ENCODE results near the gene PARD6B. TPM values are rescaled to one million over a fixed set of nuclear protein-coding genes. Genes with fewer than 3 reads are reported as not detected.
"Not testable (repeated sequence)": the region's sequence is repeated elsewhere in the genome, so short reads cannot be mapped to it uniquely, and the experiment has no call there.

The PARD6B gene
- total RNA-seq, 4 donors from 2014 or later: 1.1 to 20.5 (median 5.9) TPM

GRCh38 chr20:50762045-50762422 is 30.7 kb downstream of the PARD6B start:
- DNase-seq (ENCODE audit: low spot score) (no peak), ATAC-seq (ENCODE audit: low FRiP score) (no peak)
- no peak for TF ChIP-seq CTCF (IDR thresholded peaks at IDR 0.05)

DNA sequence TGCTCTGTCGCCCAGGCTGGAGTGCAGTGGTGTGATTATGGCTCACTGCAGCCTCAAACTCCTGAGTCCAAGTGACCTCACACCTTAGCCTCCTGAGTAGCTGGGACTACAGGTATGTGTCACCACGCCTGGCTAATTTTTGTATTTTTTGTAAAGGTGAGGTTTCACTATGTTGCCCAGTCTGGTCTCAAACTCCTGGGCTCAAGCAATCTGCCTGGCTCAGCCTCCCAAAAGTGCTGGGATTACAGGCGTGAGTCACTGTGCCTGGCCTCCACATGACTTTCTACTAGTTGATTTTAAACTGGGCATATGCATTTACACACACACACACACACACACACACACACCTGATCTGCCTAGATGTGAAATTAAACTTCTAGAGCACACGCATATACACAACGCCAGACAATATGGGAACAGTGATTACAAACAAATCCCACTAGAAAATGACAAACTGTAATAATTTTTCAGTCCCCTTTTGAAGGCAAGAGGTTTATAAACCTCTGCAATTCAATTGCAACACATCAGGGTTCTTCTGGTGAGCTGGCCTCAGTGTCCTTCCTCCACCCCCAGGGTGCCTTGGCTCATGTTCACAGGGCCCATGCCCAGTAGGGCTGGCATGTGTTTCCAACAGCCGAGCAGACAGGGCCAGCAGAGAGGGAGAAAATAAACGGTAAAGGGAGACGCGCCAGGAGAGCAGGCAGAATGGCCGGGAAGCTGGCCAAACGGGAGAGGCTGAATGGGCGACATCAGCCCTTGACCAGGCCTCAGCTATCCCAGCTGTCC is 31.2 kb downstream of the PARD6B start:
- peak; percentile 45 for ATAC-seq (ENCODE audit: low FRiP score)
- no peak for TF ChIP-seq CTCF (IDR thresholded peaks at IDR 0.05)
- peak; percentile 34 for DNase-seq (ENCODE audit: low spot score)

DNA sequence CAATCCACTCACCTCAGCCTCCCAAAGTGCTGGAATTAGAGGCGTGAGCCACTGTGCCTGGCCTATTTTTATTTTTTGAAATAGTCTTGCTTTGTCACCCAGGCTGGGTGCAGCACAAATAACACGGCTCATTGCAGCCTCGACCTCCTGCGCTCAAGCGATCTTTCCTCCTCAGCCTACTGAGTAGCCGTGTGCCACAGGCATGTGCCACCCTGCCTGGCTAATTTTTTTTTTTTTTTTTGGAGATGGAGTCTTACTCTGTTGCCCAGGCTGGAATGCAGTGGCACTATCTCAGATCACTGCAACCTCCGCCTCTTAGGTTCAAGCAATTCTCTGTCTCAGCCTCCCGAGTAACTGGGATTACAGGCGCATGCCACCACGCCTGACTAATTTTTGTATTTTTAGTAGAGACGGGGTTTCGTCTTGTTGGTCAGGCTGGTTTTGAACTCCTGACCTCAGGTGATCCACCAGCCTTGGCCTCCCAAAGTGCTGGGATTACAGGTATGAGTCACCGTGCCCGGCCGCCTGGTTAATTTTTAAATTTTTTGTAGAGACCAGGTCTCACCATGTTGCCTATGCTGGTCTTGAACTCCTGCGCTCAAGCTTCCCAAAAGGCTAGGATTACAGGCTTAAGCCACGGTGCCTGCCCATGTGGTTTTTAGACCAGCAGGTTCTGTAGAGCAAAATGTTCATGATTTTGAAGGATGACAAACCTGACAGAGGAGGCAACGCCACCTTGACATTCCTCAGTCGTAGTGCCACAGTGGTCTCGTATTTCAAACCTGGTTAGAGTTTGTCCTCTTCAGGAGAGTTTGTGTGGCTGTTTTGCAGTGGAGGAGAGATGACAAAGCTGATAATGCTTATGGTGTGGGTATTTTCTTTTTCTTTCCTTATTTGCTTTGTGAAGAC is 32.4 kb downstream of the PARD6B start:
- not testable (repeated sequence) for DNase-seq (ENCODE audit: low spot score); ATAC-seq (ENCODE audit: low FRiP score)

DNA sequence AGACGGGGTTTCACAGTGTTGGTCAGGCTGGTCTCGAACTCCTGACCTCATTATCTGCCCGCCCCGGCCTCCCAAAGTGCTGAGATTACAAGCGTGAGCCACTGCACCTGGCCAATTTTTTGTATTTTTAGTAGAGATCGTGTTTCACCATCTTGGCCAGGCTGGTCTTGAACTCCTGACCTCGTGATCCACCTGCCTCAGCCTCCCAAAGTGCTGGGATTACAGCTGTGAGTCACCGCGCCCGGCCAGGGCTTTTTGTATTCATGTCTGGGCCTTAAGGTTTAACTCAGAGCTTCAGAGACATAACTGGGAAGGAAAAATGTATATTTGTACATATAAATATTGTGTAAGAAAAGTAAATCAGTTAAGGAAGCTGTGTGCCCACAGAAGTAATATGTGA is 33.9 kb downstream of the PARD6B start:
- DNase-seq (ENCODE audit: low spot score); ATAC-seq (ENCODE audit: low FRiP score): not testable (repeated sequence)

DNA sequence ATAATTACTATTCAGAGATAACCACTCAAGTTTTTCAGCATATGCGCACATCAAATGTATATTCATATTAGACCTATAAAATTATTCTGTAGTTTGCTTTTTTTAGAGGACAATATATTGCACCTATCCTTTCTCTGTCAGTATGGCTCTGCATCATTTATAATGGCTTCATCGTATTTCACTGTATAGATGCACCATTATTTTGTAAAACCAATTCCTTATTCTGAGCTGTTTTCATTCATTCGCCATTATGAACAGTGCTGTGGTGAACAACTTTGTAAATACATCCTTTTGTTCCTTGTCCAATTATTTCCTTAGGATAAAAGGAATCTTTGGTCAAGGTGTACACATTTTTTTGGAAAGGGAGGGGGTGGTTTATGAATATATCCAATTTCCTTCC is 34.3 kb downstream of the PARD6B start:
- no peak for ATAC-seq (ENCODE audit: low FRiP score)
- DNase-seq (ENCODE audit: low spot score): no peak
- no peak for TF ChIP-seq CTCF (IDR thresholded peaks at IDR 0.05)

DNA sequence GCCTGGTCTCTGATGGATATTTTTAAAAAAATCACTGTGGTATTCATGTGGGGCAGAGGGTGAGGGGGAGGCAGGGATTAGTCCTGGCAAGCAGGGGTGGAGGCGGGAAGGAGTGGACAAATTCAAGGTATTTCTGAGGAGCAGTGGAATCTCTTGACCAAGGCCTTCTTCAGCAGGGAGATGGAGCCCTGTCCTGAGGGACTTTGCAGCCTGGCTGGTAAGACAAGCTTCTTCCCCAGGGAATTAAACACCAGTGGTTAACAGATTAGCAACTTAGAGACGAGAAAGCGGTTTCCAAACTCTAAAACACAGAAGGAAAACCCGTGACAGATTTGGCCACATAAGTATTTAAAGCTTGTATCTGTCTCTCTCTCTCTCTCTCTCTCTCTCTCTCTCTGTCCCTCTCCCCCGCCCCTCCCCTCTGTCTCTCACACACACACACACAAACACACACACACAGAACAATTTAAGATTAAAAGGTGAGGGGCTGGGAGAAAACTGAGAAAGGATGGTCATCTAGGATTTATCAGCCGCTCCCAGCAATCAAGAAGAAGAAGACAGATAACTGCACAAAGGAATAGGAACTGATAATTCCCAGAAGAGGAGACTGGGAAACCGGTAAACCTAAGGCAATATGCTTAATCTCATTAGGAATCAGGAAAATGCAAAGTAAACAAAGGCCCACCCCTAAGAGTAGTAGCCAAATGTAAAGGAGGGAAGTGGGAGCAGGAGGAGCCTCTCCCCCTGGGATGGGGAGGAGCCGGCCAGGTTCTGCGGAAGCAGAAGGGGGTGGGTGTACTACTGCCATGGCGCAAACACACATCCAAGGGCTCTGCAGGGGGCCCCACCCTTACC is 35.8 kb downstream of the PARD6B start:
- peak; percentile 23 for ATAC-seq (ENCODE audit: low FRiP score)
- DNase-seq (ENCODE audit: low spot score): not testable (repeated sequence)

- not testable (repeated sequence) for DNase-seq (ENCODE audit: low spot score); ATAC-seq (ENCODE audit: low FRiP score)
These were observed 37.6 kb downstream of the PARD6B start for GRCh38 chr20:50768991-50769390.

DNA sequence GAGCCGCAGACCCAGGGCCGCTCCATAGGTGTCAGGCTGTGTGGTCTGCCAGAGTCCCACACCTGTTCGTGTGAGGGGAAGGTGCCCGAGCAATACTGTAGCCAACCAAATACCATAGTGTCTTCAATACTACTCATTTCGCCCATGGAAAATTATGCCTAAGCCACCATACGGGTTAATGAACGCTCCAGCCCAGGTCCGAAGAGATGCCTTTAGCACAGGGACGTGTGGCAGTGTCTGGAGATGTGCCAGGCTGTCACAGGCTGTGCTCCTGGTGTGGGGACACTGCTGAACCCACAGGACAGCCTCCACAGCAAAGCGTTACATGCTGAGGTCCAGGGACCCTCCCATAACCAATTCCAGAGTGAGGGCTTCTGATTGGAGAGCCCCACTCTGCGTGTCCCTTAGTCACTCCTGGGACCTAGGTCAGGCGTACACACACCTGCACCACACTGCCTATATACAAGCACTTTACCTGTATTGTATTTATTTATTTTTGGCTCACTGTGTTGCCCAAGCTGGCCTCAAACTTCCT is 38.2 kb downstream of the PARD6B start:
- DNase-seq (ENCODE audit: low spot score); ATAC-seq (ENCODE audit: low FRiP score): not testable (repeated sequence)

- ATAC-seq (ENCODE audit: low FRiP score): peak; percentile 64
These were observed 40.2 kb downstream of the PARD6B start for GRCh38 chr20:50771419-50772080.

More at GRCh38 chr20:50771419-50772080, 40.2 kb downstream of the PARD6B start:
- DNase-seq (ENCODE audit: low spot score): not testable (repeated sequence)
